Transverse colon (tissue), 4 donors: ENCODE results near the gene SRPK2. TPM values are rescaled to one million over a fixed set of nuclear protein-coding genes. Genes with fewer than 3 reads are reported as not detected.

Experiments used
- DNase-seq: peaks from one replicate; pipeline ENCODE4 v3.0.0-alpha.2; 2019
- H3K27ac ChIP-seq, 4 donors: fragments of 200-600 bp; sonication (generic); 2 replicates each; pipeline ENCODE4 v1.5.1; 2016 to 2018; ENCODE audit warnings: inconsistent platforms in 4 of 4
- H3K27me3 ChIP-seq: fragments of 200-600 bp; sonication (generic); 2 replicates; pipeline ENCODE4 v1.5.1; 2017; ENCODE audit warnings: inconsistent platforms
- H3K36me3 ChIP-seq, 4 donors: fragments of 200-600 bp; sonication (generic); 2 replicates each; pipeline ENCODE4 v1.5.1; 2017 to 2019; ENCODE audit warnings: inconsistent platforms in 4 of 4
- H3K4me1 ChIP-seq, 4 donors: fragments of 200-600 bp; sonication (generic); 2 replicates each; pipeline ENCODE4 v1.5.1; 2017 to 2020; ENCODE audit warnings: inconsistent platforms in 4 of 4
- H3K4me3 ChIP-seq, 4 donors: fragments of 200-600 bp; sonication (generic); 1 replicate in 1 of 4; 2 replicates in 3 of 4; pipeline versions ENCODE4 v1.5.1 to v1.6.1; 2017 to 2019; ENCODE audit warnings: inconsistent platforms in 4 of 4
- H3K9me3 ChIP-seq, 2 donors: fragments of 200-600 bp; sonication (generic); 2 replicates each; pipeline ENCODE4 v1.5.1; 2017 to 2019; ENCODE audit warnings: inconsistent platforms in 2 of 2
- CTCF ChIP-seq, 5 experiments: fragments of 200-600 bp in 3 of 5; fragments of 450-650 bp in 2 of 5; sonication (generic) in 3 of 5; IDR thresholded peaks; 1 replicate in 2 of 5; 2 replicates in 3 of 5; pipeline ENCODE4 v1.5.1; 2016 to 2017; ENCODE audit warnings: antibody characterized with exemption in 5 of 5, inconsistent platforms in 3 of 5, mild to moderate bottlenecking in 2 of 5, moderate library complexity in 1 of 5
- EP300 ChIP-seq: sonication (generic); formaldehyde crosslinking; IDR thresholded peaks from one replicate; pipeline ENCODE4 v1.6.1; 2017; ENCODE audit warnings: antibody characterized with exemption, low read depth
- POLR2A ChIP-seq: fragments of 450-650 bp; IDR thresholded peaks from one replicate; pipeline ENCODE4 v1.6.1; 2016; ENCODE audit warnings: antibody characterized with exemption, mild to moderate bottlenecking, moderate library complexity
- POLR2AphosphoS5 ChIP-seq, 3 donors: sonication (generic); formaldehyde crosslinking; IDR thresholded peaks; one replicate each; pipeline ENCODE4 v1.6.1; 2016; ENCODE audit warnings: antibody characterized with exemption in 3 of 3
- WGBS, 2 donors: methylation state at CpG; one replicate each; pipeline ENCODE4 v1.1.5; 2018; ENCODE audit warnings: low coverage in 1 of 2; 5-methylcytosine and 5-hydroxymethylcytosine counted together
- in situ Hi-C, 4 donors: fragments of 200-750 bp; cut with MboI; loops; one replicate each; pipeline versions ENCODE4 v1.15.0 to v1.15.1; 2017; ENCODE audit warnings: low sequenced_read_pairs in 3 of 4, low pct_ligation_motif_present in 1 of 4, low pct_unique_long_range_greater_than_20kb in 1 of 4
- intact Hi-C: fragments of 100-400 bp; cut with DNase I; formaldehyde crosslinking; loops from one replicate; pipeline ENCODE4 v1.15.1; 2023; ENCODE audit warnings: low total_unique reads
- total RNA-seq, 4 donors: library from RNA; depleted of rRNA; stranded (reverse); fragments of >200 nt; gene quantifications; one replicate each; pipeline ENCODE4 v1.1.0, GENCODE V29; 2016

Gene SRPK2
- total RNA-seq, 4 donors from 2014 or later = 18.3 to 93.1 (median 43.8) TPM

GRCh38 chr7:105151152-105151551, 237.6 kb downstream of the SRPK2 start:
- no peaks in the 10 kb centered on the region for H3K27me3 ChIP-seq
- H3K27ac ChIP-seq = no peak overlapping the region
- in situ Hi-C loops (no loop called here), intact Hi-C loops (no loop called here)
- H3K9me3 ChIP-seq = no peaks in the 10 kb centered on the region
- WGBS, 2 donors = 89 to 93% methylated on average over 3 of the region's 3 CpGs
- no peaks in the 10 kb centered on the region for H3K4me1 ChIP-seq
- H3K4me3 ChIP-seq = no peak overlapping the region
- H3K36me3 ChIP-seq = no peaks in the 10 kb centered on the region
- no peak for TF ChIP-seq POLR2A
- no peak for TF ChIP-seq POLR2AphosphoS5 (IDR thresholded peaks at IDR 0.05)
- TF ChIP-seq CTCF (IDR thresholded peaks at IDR 0.05) = no peak
- no peak for TF ChIP-seq EP300
- no peak for DNase-seq

- no peaks in the 10 kb centered on the region for H3K27me3 ChIP-seq
- in situ Hi-C loops = no loop called here
- H3K4me1 ChIP-seq = no peaks in the 10 kb centered on the region
- no peaks in the 10 kb centered on the region for H3K9me3 ChIP-seq
- no peaks in the 10 kb centered on the region for H3K36me3 ChIP-seq
- 78 to 81% methylated on average over 3 of the region's 3 CpGs for WGBS, 2 donors
- no peak for TF ChIP-seq POLR2A
- TF ChIP-seq EP300 = no peak
- H3K27ac ChIP-seq = no peak overlapping the region
- no peak overlapping the region for H3K4me3 ChIP-seq
- intact Hi-C loops = no loop called here
- DNase-seq = no peak
These were observed 238.9 kb downstream of the SRPK2 start for GRCh38 chr7:105149827-105150226.

- H3K36me3 ChIP-seq = peaks cover 0 to 11% (median 0%) of the 10 kb centered on the region in 4 donors
- in situ Hi-C loops (no loop called here), intact Hi-C loops (no loop called here)
- no peak overlapping the region for H3K27ac ChIP-seq
- H3K9me3 ChIP-seq = no peaks in the 10 kb centered on the region
- H3K27me3 ChIP-seq = no peaks in the 10 kb centered on the region
- no peak for DNase-seq
- H3K4me3 ChIP-seq = no peak overlapping the region
- TF ChIP-seq CTCF (IDR thresholded peaks at IDR 0.05) (peak in 3 of 5 experiments; percentile 13 to 21 (median 16)), POLR2A (no peak), EP300 (no peak)
- WGBS, 2 donors = 63 to 78% methylated on average over 6 of the region's 6 CpGs
- no peaks in the 10 kb centered on the region for H3K4me1 ChIP-seq
These were observed 247.7 kb downstream of the SRPK2 start for GRCh38 chr7:105141068-105141467.

GRCh38 chr7:105139381-105139780, 249.3 kb downstream of the SRPK2 start:
- Histone ChIP-seq H3K4me1 (no peaks in the 10 kb centered on the region), H3K27me3 (no peaks in the 10 kb centered on the region), H3K36me3 (peaks cover 0 to 11% (median 0%) of the 10 kb centered on the region in 4 donors), H3K9me3 (no peaks in the 10 kb centered on the region), H3K27ac (no peak overlapping the region), H3K4me3 (no peak overlapping the region)
- no peak for DNase-seq
- intact Hi-C loops (no loop called here), in situ Hi-C loops (no loop called here)
- no peak for TF ChIP-seq EP300
- no peak for TF ChIP-seq POLR2AphosphoS5 (IDR thresholded peaks at IDR 0.05)
- no peak for TF ChIP-seq CTCF (IDR thresholded peaks at IDR 0.05)
- no peak for TF ChIP-seq POLR2A

- WGBS, 2 donors = 93 to 94% methylated on average over 4 of the region's 4 CpGs
- H3K4me3 ChIP-seq = no peak overlapping the region
- no peaks in the 10 kb centered on the region for H3K4me1 ChIP-seq
- no peaks in the 10 kb centered on the region for H3K27me3 ChIP-seq
- TF ChIP-seq POLR2A (no peak), CTCF (IDR thresholded peaks at IDR 0.05) (no peak), POLR2AphosphoS5 (IDR thresholded peaks at IDR 0.05) (no peak), EP300 (no peak)
- intact Hi-C loops = no loop called here
- in situ Hi-C loops = no loop called here
- no peak for DNase-seq
- no peak overlapping the region for H3K27ac ChIP-seq
- H3K9me3 ChIP-seq = no peaks in the 10 kb centered on the region
- peaks cover 0 to 11% (median 0%) of the 10 kb centered on the region in 4 donors for H3K36me3 ChIP-seq
These were observed 250.8 kb downstream of the SRPK2 start for GRCh38 chr7:105137898-105138297.
